Gastroesophageal sphincter (tissue), 3 donors: ENCODE data around the gene BAX.
"Not testable (repeated sequence)": the region's sequence is repeated elsewhere in the genome, so short reads cannot be mapped to it uniquely, and the experiment has no call there.

Source experiments
- POLR2A ChIP-seq, 2 donors: fragments of 450-650 bp; IDR thresholded peaks; one replicate each; pipeline ENCODE4 v1.6.1; 2017; ENCODE audit warnings: antibody characterized with exemption in 2 of 2, mild to moderate bottlenecking in 2 of 2, moderate library complexity in 1 of 2
- POLR2AphosphoS5 ChIP-seq: sonication (generic); formaldehyde crosslinking; IDR thresholded peaks from one replicate; pipeline ENCODE4 v1.6.1; 2017; ENCODE audit warnings: antibody characterized with exemption
- TF ChIP-seq, protein P1 (sequence below), 4 experiments: fragments of 200-600 bp in 2 of 4; fragments of 450-650 bp in 2 of 4; sonication (generic) in 1 of 4; IDR thresholded peaks; one replicate each; pipeline ENCODE4 v1.5.1; 2017 to 2019; ENCODE audit warnings: antibody characterized with exemption in 4 of 4, mild to moderate bottlenecking in 2 of 4, moderate library complexity in 2 of 4

DNA sequence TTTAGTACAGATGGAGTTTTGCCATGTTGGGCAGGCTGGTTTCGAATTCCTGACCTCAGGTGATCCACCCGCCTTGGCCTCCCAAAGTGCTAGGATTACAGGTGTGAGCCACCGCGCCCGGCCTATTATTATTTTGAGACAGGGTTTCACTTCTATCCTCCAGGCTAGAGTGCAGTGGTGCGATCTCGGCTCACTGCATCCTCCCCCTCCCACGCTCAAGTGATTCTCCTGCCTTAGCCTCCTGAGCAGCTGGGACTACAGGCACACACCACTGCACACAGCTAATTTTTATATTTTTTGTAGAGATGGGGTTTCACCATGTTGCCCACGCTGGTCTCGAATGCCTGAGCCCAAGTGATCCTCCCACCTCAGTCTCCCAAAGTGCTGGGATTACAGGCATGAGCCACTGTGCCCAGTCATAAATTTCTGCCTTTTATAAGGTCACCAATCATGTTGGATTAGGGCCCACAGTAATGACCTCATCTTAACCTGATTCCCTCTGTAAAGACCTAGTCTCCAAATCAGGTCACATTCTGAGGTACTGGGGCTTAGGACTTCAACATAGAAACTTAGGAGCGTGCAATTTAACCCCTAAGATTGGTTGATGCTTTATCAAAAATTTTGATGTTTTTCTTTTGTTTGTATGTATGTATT is 45.1 kb upstream of the BAX start:
- TF ChIP-seq, protein P1, sequence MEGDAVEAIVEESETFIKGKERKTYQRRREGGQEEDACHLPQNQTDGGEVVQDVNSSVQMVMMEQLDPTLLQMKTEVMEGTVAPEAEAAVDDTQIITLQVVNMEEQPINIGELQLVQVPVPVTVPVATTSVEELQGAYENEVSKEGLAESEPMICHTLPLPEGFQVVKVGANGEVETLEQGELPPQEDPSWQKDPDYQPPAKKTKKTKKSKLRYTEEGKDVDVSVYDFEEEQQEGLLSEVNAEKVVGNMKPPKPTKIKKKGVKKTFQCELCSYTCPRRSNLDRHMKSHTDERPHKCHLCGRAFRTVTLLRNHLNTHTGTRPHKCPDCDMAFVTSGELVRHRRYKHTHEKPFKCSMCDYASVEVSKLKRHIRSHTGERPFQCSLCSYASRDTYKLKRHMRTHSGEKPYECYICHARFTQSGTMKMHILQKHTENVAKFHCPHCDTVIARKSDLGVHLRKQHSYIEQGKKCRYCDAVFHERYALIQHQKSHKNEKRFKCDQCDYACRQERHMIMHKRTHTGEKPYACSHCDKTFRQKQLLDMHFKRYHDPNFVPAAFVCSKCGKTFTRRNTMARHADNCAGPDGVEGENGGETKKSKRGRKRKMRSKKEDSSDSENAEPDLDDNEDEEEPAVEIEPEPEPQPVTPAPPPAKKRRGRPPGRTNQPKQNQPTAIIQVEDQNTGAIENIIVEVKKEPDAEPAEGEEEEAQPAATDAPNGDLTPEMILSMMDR (IDR thresholded peaks at IDR 0.05), result not testable (repeated sequence)
- not testable (repeated sequence) for TF ChIP-seq POLR2A (IDR thresholded peaks at IDR 0.05); POLR2AphosphoS5
